K562 (cell line): ENCODE results near the gene PLA2G2C. TPM values are rescaled to one million over a fixed set of nuclear protein-coding genes. Genes with fewer than 3 reads are reported as not detected.

Experiments
- ARID3A ChIP-seq: IDR thresholded peaks from 2 replicates; pipeline ENCODE4 v1.6.1; 2012; ENCODE audit warnings: low read depth, low read length, improper control_type of control experiment, borderline replicate concordance
- CBX1 ChIP-seq: sonication (generic); IDR thresholded peaks from 2 replicates; pipeline ENCODE4 v1.6.1; 2016; ENCODE audit warnings: antibody characterized with exemption, low read depth, mild to moderate bottlenecking
- FOXJ2 ChIP-seq: fragments of 200-800 bp; sonication (Bioruptor generic); IDR thresholded peaks from 2 replicates; pipeline ENCODE4 v1.6.1; 2016; ENCODE audit warnings: missing genetic modification characterization, missing compliant biosample characterization
- MEIS2 ChIP-seq: fragments of 450-650 bp; IDR thresholded peaks from 2 replicates; pipeline ENCODE4 v1.6.1; 2014; ENCODE audit warnings: mild to moderate bottlenecking; ENCODE audit not compliant: partially characterized antibody
- MGA ChIP-seq: fragments of 450-650 bp; IDR thresholded peaks from 2 replicates; pipeline ENCODE4 v1.6.1; 2016; ENCODE audit warnings: mild to moderate bottlenecking, moderate library complexity
- MTA1 ChIP-seq: fragments of 450-650 bp; IDR thresholded peaks from 2 replicates; pipeline ENCODE4 v1.6.1; 2017; ENCODE audit warnings: borderline replicate concordance
- NONO ChIP-seq, 2 experiments: fragments of 200-400 bp in 1 of 2; fragments of 450-650 bp in 1 of 2; formaldehyde crosslinking in 1 of 2; IDR thresholded peaks; 2 replicates each; pipeline ENCODE4 v1.6.1; 2017; ENCODE audit warnings: low read depth in 2 of 2, mild to moderate bottlenecking in 2 of 2, moderate library complexity in 2 of 2, low read length in 1 of 2
- POLR2B ChIP-seq: fragments of 450-650 bp; IDR thresholded peaks from 2 replicates; pipeline ENCODE4 v1.6.1; 2018; ENCODE audit warnings: low read depth; ENCODE audit not compliant: partially characterized antibody
- SIN3A ChIP-seq, 2 experiments: fragments of 150-350 bp in 1 of 2; IDR thresholded peaks; 2 replicates each; pipeline ENCODE4 v1.6.1; 2011 to 2016; ENCODE audit warnings: borderline replicate concordance in 2 of 2, low read depth in 2 of 2, low read length in 2 of 2, mild to moderate bottlenecking in 2 of 2, moderate library complexity in 2 of 2; ENCODE audit not compliant: control insufficient read depth in 1 of 2
- SRSF3 ChIP-seq: fragments of 200-400 bp; formaldehyde crosslinking; IDR thresholded peaks from 2 replicates; pipeline ENCODE4 v1.6.1; 2016; ENCODE audit warnings: mild to moderate bottlenecking, low read length, moderate library complexity; ENCODE audit not compliant: insufficient read depth
- ZNF146 ChIP-seq: IDR thresholded peaks from one replicate; pipeline ENCODE4 v1.6.1; 2018; ENCODE audit warnings: missing compliant biosample characterization; ENCODE audit not compliant: unreplicated experiment
- ZNF23 ChIP-seq: fragments of 250-450 bp; sonication (Bioruptor Pico); IDR thresholded peaks from 2 replicates; pipeline ENCODE4 v1.4.0; 2020; ENCODE audit warnings: mild to moderate bottlenecking
- ZNF740 ChIP-seq, 3 experiments: fragments of 200-800 bp in 1 of 3; sonication (Bioruptor generic) in 1 of 3; sonication (generic) in 1 of 3; formaldehyde crosslinking in 1 of 3; IDR thresholded peaks; 2 replicates each; pipeline versions ENCODE4 v1.6.1 to v1.8.0; 2016 to 2022; ENCODE audit warnings: mild to moderate bottlenecking in 2 of 3, missing compliant biosample characterization in 2 of 3, missing genetic modification characterization in 2 of 3, missing genetic modification reagents in 1 of 3
- polyA plus RNA-seq, 8 experiments: library from polyadenylated mRNA; depleted of rRNA in 4 of 8; stranded (reverse) in 5 of 8; unstranded in 3 of 8; fragments of >200 nt; fragmentation: Nextera tagmentation in 2 of 8; fragmentation: Illumina TruSeq in 1 of 8; extraction: Ambion mirVana in 2 of 8; extraction: Trizol in 1 of 8; gene quantifications; 2 replicates each; pipeline versions ENCODE4 v1.2.1 to v1.2.3, GENCODE V29; 2011 to 2014; ENCODE audit warnings: inconsistent platforms in 1 of 8, missing spikeins in 1 of 8
- total RNA-seq, 7 experiments: library from RNA; depleted of rRNA in 6 of 7; stranded (reverse); fragments of >200 nt in 6 of 7; fragmentation: Illumina TruSeq in 2 of 7; extraction: Trizol in 2 of 7; gene quantifications; 2 replicates each; pipeline versions ENCODE4 v1.2.1 to v1.2.3, GENCODE V29; 2011 to 2021; ENCODE audit warnings: low replicate concordance in 1 of 7

PLA2G2C gene
- total and polyA plus RNA-seq, 9 of the 15 experiments (the other 6 are each of a cell fraction or from before 2014, with no cell fraction given): 0.14 to 0.49 (median 0.21) TPM

- TF ChIP-seq ARID3A (no peak), ZNF146 (CRISPR knock-in tag) (no peak), ZNF23 (CRISPR knock-in tag) (no peak), FOXJ2 (no peak), MGA (0 out of 2 replicates have a peak, but pooled peaks have one; percentile 25), ZNF740 (CRISPR knock-in tag; IDR thresholded peaks at IDR 0.05) (no peak), ZNF740 (tag; IDR thresholded peaks at IDR 0.05) (no peak), MEIS2 (peak; percentile 7), MTA1 (no peak), POLR2B (no peak), SRSF3 (no peak), SIN3A (IDR thresholded peaks at IDR 0.05; ENCODE audit: borderline replicate concordance in 2 of 2, control insufficient read depth in 1 of 2, low read depth in 2 of 2, low read length in 2 of 2) (no peak), NONO (IDR thresholded peaks at IDR 0.05; ENCODE audit: low read depth in 2 of 2, low read length in 1 of 2) (no peak), CBX1 (no peak)
Observed at GRCh38 chr1:20183035-20183434, 3.3 kb downstream of the PLA2G2C start (continued).
